GM12878 (cell line): ENCODE data around the gene CD34. TPM values are rescaled to one million over a fixed set of nuclear protein-coding genes. Genes with fewer than 3 reads are reported as not detected.

ENCODE experiments used
- BCL11A ChIP-seq: IDR thresholded peaks from 2 replicates; pipeline ENCODE4 v1.6.1; 2011; ENCODE audit warnings: low read depth, low read length
- BMI1 ChIP-seq: fragments of 450-650 bp; IDR thresholded peaks from 2 replicates; pipeline ENCODE4 v1.6.1; 2016; ENCODE audit warnings: mild to moderate bottlenecking, moderate library complexity, borderline replicate concordance
- CBX3 ChIP-seq: fragments of 200-600 bp; sonication (generic); IDR thresholded peaks from 2 replicates; pipeline ENCODE4 v1.6.1; 2016; ENCODE audit warnings: low read depth, borderline replicate concordance
- CBX5 ChIP-seq: sonication (generic); IDR thresholded peaks from 2 replicates; pipeline ENCODE4 v1.6.1; 2016; ENCODE audit warnings: low read depth, moderate library complexity, mild to moderate bottlenecking, inconsistent platforms
- CEBPB ChIP-seq, 2 experiments: fragments of 150-350 bp in 1 of 2; IDR thresholded peaks; 2 replicates each; pipeline ENCODE4 v1.6.1; 2012 to 2014; ENCODE audit warnings: low read depth in 2 of 2, low read length in 2 of 2, borderline replicate concordance in 1 of 2, inconsistent platforms in 1 of 2
- CREM ChIP-seq: IDR thresholded peaks from 2 replicates; pipeline ENCODE4 v1.6.1; 2014; ENCODE audit warnings: antibody characterized with exemption, low read depth
- CTCF ChIP-seq, 3 experiments: IDR thresholded peaks in 2 of 3; conservative IDR thresholded peaks in 1 of 3; 2 replicates each; pipeline ENCODE4 v1.5.1; 2011; ENCODE audit warnings: low read depth in 3 of 3, low read length in 3 of 3, mild to moderate bottlenecking in 3 of 3, control low read depth in 2 of 3, moderate library complexity in 2 of 3, inconsistent platforms in 1 of 3, mixed read lengths in 1 of 3; ENCODE audit not compliant: control insufficient read depth in 2 of 3, insufficient read depth in 1 of 3; ENCODE audit errors: extremely low read depth in 1 of 3
- FOXK2 ChIP-seq: fragments of 450-650 bp; IDR thresholded peaks from 2 replicates; pipeline ENCODE4 v1.6.1; 2017; ENCODE audit warnings: mild to moderate bottlenecking, moderate library complexity
- HDGF ChIP-seq: fragments of 450-650 bp; IDR thresholded peaks from 2 replicates; pipeline ENCODE4 v1.6.1; 2016; ENCODE audit warnings: antibody characterized with exemption
- IKZF1 ChIP-seq: fragments of 450-650 bp; conservative IDR thresholded peaks from 2 replicates; pipeline ENCODE4 v1.6.1; 2017; ENCODE audit warnings: antibody characterized with exemption, mild to moderate bottlenecking
- JUND ChIP-seq: IDR thresholded peaks from 2 replicates; pipeline ENCODE4 v1.6.1; 2012; ENCODE audit warnings: low read depth, mild to moderate bottlenecking, low read length, improper control_type of control experiment, moderate library complexity
- KDM1A ChIP-seq: fragments of 200-600 bp; sonication (generic); IDR thresholded peaks from 2 replicates; pipeline ENCODE4 v1.6.1; 2016; ENCODE audit warnings: borderline replicate concordance
- KLF5 ChIP-seq: fragments of 450-650 bp; IDR thresholded peaks from 2 replicates; pipeline ENCODE4 v1.6.1; 2014; ENCODE audit warnings: mild to moderate bottlenecking; ENCODE audit not compliant: partially characterized antibody
- MTA3 ChIP-seq: IDR thresholded peaks from 2 replicates; pipeline ENCODE4 v1.6.1; 2012; ENCODE audit warnings: low read length, inconsistent platforms, borderline replicate concordance
- NFYA ChIP-seq: IDR thresholded peaks from 2 replicates; pipeline ENCODE4 v1.6.1; 2011; ENCODE audit warnings: low read depth, mild to moderate bottlenecking, low read length, improper control_type of control experiment, borderline replicate concordance
- NR2C2 ChIP-seq: IDR thresholded peaks from 2 replicates; pipeline ENCODE4 v1.6.1; 2011; ENCODE audit warnings: borderline replicate concordance, low read depth; ENCODE audit not compliant: control insufficient read depth, insufficient read length
- RAD51 ChIP-seq: fragments of 450-650 bp; IDR thresholded peaks from 2 replicates; pipeline ENCODE4 v1.6.1; 2016; ENCODE audit warnings: moderate library complexity, mild to moderate bottlenecking, inconsistent platforms
- RELA ChIP-seq: fragments of 450-650 bp; IDR thresholded peaks from 2 replicates; pipeline ENCODE4 v1.8.0; 2014; ENCODE audit warnings: borderline replicate concordance; ENCODE audit not compliant: partially characterized antibody
- RUNX3 ChIP-seq: IDR thresholded peaks from 2 replicates; pipeline ENCODE4 v1.6.1; 2012; ENCODE audit warnings: low read length, inconsistent platforms
- SMC3 ChIP-seq: IDR thresholded peaks from 2 replicates; pipeline ENCODE4 v1.6.1; 2011; ENCODE audit warnings: low read length, improper control_type of control experiment, borderline replicate concordance
- TCF7 ChIP-seq: IDR thresholded peaks from 2 replicates; pipeline ENCODE4 v1.6.1; 2014; ENCODE audit warnings: antibody characterized with exemption, borderline replicate concordance
- ZBED1 ChIP-seq: IDR thresholded peaks from 2 replicates; pipeline ENCODE4 v1.6.1; 2016; ENCODE audit warnings: borderline replicate concordance
- polyA plus RNA-seq, 11 experiments: library from polyadenylated mRNA; depleted of rRNA in 4 of 11; unstranded in 6 of 11; stranded (reverse) in 5 of 11; fragments of >200 nt; fragmentation: Nextera tagmentation in 4 of 11; fragmentation: Illumina TruSeq in 1 of 11; extraction: Ambion mirVana in 4 of 11; extraction: Trizol in 1 of 11; gene quantifications; 1 replicate in 1 of 11; 2 replicates in 10 of 11; pipeline versions ENCODE4 v1.2.1 to v1.2.3, GENCODE V29; 2011 to 2016; ENCODE audit warnings: inconsistent platforms in 2 of 11, missing spikeins in 2 of 11, low read depth in 1 of 11
- total RNA-seq, 4 experiments: library from RNA; depleted of rRNA in 3 of 4; stranded (reverse); fragments of >200 nt in 3 of 4; fragmentation: Illumina TruSeq in 1 of 4; extraction: Trizol in 1 of 4; gene quantifications; 2 replicates each; pipeline versions ENCODE4 v1.2.1 to v1.2.3, GENCODE V29; 2013 to 2021
- TF ChIP-seq, protein P1 (sequence below): fragments of 450-650 bp; IDR thresholded peaks from 2 replicates; pipeline ENCODE4 v1.6.1; 2017; ENCODE audit warnings: low read depth, mild to moderate bottlenecking, moderate library complexity
- TF ChIP-seq, protein P2 (sequence below): fragments of 450-650 bp; IDR thresholded peaks from 2 replicates; pipeline ENCODE4 v1.6.1; 2014; ENCODE audit warnings: mild to moderate bottlenecking
- TF ChIP-seq, protein P3 (sequence below): fragments of 450-650 bp; IDR thresholded peaks from 2 replicates; pipeline ENCODE4 v1.6.1; 2017; ENCODE audit warnings: mild to moderate bottlenecking, low read depth, inconsistent platforms; ENCODE audit not compliant: poor library complexity, severe bottlenecking

CD34 gene
- total and polyA plus RNA-seq, 10 of the 15 experiments (the other 5 are each of a cell fraction or from before 2014, with no cell fraction given), result under 0.01 to 0.08 (median 0.02) TPM; not detected in 6

DNA sequence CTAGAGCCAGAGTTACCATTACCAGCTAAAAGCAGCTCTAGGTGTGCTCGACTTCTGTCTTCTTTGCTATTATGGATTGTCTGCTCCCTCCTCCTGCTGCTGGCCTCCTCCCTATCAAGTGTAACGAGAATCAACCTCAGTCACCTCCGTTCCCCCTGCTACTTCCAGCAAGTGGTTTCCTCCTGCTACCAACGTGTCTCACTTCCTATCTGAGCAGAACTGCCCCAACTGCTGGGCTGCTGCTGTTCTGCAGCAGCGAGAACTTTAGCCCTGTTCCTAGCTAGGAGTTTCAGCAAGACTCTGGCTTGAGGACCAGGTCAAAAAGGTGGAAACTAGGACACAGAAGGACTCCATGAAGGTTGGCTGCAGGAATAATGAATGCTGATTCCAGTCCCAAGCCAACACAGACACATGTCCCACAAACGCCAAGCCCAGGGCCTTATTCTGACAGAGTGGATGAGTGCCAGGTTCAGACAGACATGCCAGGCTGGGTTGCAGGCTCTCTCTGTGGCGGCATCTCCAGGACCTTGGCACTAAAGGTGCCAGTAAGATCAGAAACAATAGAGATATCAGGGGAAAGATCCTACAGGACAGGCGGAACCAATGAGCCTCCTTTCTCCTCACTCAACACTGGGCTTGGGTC, 46.9 kb downstream of the CD34 start (continued):
- TF ChIP-seq CTCF (IDR thresholded peaks at IDR 0.05 in 2 of 3, conservative IDR thresholded peaks at IDR 0.05 in 1 of 3; ENCODE audit: control insufficient read depth in 2 of 3, extremely low read depth in 1 of 3, insufficient read depth in 1 of 3, low read depth in 3 of 3, low read length in 3 of 3), result peak; percentile 13 to 38 (median 30); a peak in 2 of 6 replicates
- TF ChIP-seq ZBED1, result no peak
- TF ChIP-seq CREM, result 0 out of 2 replicates have a peak, but pooled peaks have one; percentile 29
- no peak for TF ChIP-seq BCL11A
- no peak; the same call in none of the 2 replicates for TF ChIP-seq HDGF
- TF ChIP-seq RAD51, result no peak
- TF ChIP-seq IKZF1, result 0 out of 2 replicates have a peak, but pooled peaks have one; percentile 22
- TF ChIP-seq MTA3, result no peak
- TF ChIP-seq CEBPB (IDR thresholded peaks at IDR 0.05; ENCODE audit: borderline replicate concordance in 1 of 2, low read depth in 2 of 2, low read length in 2 of 2), result no peak
- TF ChIP-seq, protein P1, sequence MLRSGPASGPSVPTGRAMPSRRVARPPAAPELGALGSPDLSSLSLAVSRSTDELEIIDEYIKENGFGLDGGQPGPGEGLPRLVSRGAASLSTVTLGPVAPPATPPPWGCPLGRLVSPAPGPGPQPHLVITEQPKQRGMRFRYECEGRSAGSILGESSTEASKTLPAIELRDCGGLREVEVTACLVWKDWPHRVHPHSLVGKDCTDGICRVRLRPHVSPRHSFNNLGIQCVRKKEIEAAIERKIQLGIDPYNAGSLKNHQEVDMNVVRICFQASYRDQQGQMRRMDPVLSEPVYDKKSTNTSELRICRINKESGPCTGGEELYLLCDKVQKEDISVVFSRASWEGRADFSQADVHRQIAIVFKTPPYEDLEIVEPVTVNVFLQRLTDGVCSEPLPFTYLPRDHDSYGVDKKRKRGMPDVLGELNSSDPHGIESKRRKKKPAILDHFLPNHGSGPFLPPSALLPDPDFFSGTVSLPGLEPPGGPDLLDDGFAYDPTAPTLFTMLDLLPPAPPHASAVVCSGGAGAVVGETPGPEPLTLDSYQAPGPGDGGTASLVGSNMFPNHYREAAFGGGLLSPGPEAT, result peak; percentile 31; the same call in 1 of the 2 replicates
- TF ChIP-seq NFYA, result no peak
- no peak for TF ChIP-seq TCF7
- no peak for TF ChIP-seq KLF5
- peak; percentile 74; the same call in 1 of the 2 replicates for TF ChIP-seq JUND
- TF ChIP-seq CBX3, result no peak
- no peak; the same call in 1 of the 2 replicates for TF ChIP-seq SMC3
- no peak for TF ChIP-seq BMI1
- TF ChIP-seq RELA, result no peak
- TF ChIP-seq, protein P2, sequence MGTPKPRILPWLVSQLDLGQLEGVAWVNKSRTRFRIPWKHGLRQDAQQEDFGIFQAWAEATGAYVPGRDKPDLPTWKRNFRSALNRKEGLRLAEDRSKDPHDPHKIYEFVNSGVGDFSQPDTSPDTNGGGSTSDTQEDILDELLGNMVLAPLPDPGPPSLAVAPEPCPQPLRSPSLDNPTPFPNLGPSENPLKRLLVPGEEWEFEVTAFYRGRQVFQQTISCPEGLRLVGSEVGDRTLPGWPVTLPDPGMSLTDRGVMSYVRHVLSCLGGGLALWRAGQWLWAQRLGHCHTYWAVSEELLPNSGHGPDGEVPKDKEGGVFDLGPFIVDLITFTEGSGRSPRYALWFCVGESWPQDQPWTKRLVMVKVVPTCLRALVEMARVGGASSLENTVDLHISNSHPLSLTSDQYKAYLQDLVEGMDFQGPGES, result no peak
- peak; percentile 86 for TF ChIP-seq FOXK2
- TF ChIP-seq, protein P3, sequence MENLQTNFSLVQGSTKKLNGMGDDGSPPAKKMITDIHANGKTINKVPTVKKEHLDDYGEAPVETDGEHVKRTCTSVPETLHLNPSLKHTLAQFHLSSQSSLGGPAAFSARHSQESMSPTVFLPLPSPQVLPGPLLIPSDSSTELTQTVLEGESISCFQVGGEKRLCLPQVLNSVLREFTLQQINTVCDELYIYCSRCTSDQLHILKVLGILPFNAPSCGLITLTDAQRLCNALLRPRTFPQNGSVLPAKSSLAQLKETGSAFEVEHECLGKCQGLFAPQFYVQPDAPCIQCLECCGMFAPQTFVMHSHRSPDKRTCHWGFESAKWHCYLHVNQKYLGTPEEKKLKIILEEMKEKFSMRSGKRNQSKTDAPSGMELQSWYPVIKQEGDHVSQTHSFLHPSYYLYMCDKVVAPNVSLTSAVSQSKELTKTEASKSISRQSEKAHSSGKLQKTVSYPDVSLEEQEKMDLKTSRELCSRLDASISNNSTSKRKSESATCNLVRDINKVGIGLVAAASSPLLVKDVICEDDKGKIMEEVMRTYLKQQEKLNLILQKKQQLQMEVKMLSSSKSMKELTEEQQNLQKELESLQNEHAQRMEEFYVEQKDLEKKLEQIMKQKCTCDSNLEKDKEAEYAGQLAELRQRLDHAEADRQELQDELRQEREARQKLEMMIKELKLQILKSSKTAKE, result no peak
- TF ChIP-seq NR2C2, result no peak
- TF ChIP-seq KDM1A, result no peak
- TF ChIP-seq RUNX3, result peak; percentile 60
- TF ChIP-seq CBX5, result no peak
